Measurements from ENCODE around the gene CD34. TPM values are rescaled to one million over a fixed set of nuclear protein-coding genes. Genes with fewer than 3 reads are reported as not detected.

CD34 gene
- total RNA-seq, 2 donors from 2014 or later = 67.8 to 77.3 TPM

DNA sequence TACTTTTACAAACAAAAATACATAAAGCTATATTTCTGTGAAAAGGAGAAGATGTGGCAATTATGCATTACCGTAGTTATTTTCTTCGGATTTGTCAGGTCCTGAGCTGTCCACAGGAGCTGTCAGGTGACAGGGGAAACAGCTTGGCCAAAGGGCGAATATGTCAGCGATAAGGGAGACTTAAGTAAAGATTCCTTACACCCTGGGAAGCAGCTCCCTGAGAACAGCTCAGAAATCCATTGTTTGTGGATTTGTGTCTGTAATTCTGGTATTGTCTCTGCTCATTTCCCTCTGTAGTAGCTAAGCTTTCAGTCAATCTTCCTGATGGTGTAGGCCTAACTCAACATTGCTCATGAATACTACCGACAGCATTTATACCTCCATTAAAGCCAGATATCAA, 7.1 kb upstream of the CD34 start:
- TF ChIP-seq CTCF (IDR thresholded peaks at IDR 0.05) = no peak
- Histone ChIP-seq H3K27ac (peak overlapping the region in 1 of 2 donors; percentile 67), H3K4me1 (ENCODE audit: control insufficient read depth in 1 of 2, low read depth in 2 of 2) (peaks cover 21 to 34% of the 10 kb centered on the region in 2 donors), H3K4me3 (no peak overlapping the region), H3K27me3 (replicated peaks; ENCODE audit: insufficient read depth) (no peaks in the 10 kb centered on the region), H3K9me3 (no peaks in the 10 kb centered on the region), H3K36me3 (no peaks in the 10 kb centered on the region)
- no peak for DNase-seq (ENCODE audit: low spot score)
- ATAC-seq (ENCODE audit: insufficient number of reproducible peaks, low FRiP score, low read depth) = no peak

DNA sequence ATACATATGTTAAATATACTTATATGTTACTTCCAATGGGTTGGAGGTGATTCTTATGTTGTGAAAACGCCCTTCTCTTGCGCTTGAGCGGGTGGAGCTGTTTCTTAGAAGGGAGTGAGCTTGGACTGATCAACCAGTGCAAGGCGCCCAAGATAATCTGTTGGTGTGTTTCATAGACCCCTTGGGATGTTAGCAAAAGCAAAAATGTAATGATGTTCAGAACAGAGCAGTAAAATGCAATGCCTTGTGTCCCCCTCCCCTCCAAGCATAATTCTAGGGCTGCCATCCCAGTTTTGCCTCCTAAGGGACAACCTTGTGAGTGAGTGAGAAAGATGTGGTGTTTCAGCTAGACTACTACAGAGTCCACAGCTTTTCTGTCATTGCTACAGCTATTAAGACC, 6.2 kb upstream of the CD34 start:
- Histone ChIP-seq H3K27ac (no peak overlapping the region), H3K4me3 (no peak overlapping the region), H3K4me1 (ENCODE audit: control insufficient read depth in 1 of 2, low read depth in 2 of 2) (peaks cover 21 to 25% of the 10 kb centered on the region in 2 donors), H3K36me3 (no peaks in the 10 kb centered on the region), H3K27me3 (replicated peaks; ENCODE audit: insufficient read depth) (no peaks in the 10 kb centered on the region), H3K9me3 (no peaks in the 10 kb centered on the region)
- no peak for ATAC-seq (ENCODE audit: insufficient number of reproducible peaks, low FRiP score, low read depth)
- TF ChIP-seq CTCF (IDR thresholded peaks at IDR 0.05) = no peak
- DNase-seq (ENCODE audit: low spot score) = no peak

- Histone ChIP-seq H3K4me1 (ENCODE audit: control insufficient read depth in 1 of 2, low read depth in 2 of 2) (peaks cover 6 to 32% of the 10 kb centered on the region in 2 donors), H3K27me3 (replicated peaks; ENCODE audit: insufficient read depth) (no peaks in the 10 kb centered on the region), H3K36me3 (no peaks in the 10 kb centered on the region), H3K9me3 (no peaks in the 10 kb centered on the region), H3K27ac (no peak overlapping the region), H3K4me3 (no peak overlapping the region)
- no peak for DNase-seq (ENCODE audit: low spot score)
- no peak for TF ChIP-seq CTCF (IDR thresholded peaks at IDR 0.05)
- no peak for ATAC-seq (ENCODE audit: insufficient number of reproducible peaks, low FRiP score, low read depth)
Measured at GRCh38 chr1:207913951-207914350, 3.0 kb upstream of the CD34 start.

- no peaks in the 10 kb centered on the region for H3K9me3 ChIP-seq
- H3K4me3 ChIP-seq = peak overlapping the region; percentile 82
- TF ChIP-seq CTCF (IDR thresholded peaks at IDR 0.05) = no peak
- H3K27ac ChIP-seq = peak overlapping the region; percentile 32 to 86
- no peaks in the 10 kb centered on the region for H3K27me3 ChIP-seq (replicated peaks; ENCODE audit: insufficient read depth)
- peaks cover 0 to 41% of the 10 kb centered on the region in 2 donors for H3K4me1 ChIP-seq (ENCODE audit: control insufficient read depth in 1 of 2, low read depth in 2 of 2)
- ATAC-seq (ENCODE audit: insufficient number of reproducible peaks, low FRiP score, low read depth) (no peak), DNase-seq (ENCODE audit: low spot score) (no peak)
- no peaks in the 10 kb centered on the region for H3K36me3 ChIP-seq
Measured at GRCh38 chr1:207911856-207912760, 1.2 kb upstream of the CD34 start.

GRCh38 chr1:207909687-207910086, 1.2 kb downstream of the CD34 start:
- ATAC-seq (ENCODE audit: insufficient number of reproducible peaks, low FRiP score, low read depth) = no peak
- TF ChIP-seq CTCF (IDR thresholded peaks at IDR 0.05) = no peak
- H3K4me1 ChIP-seq (ENCODE audit: control insufficient read depth in 1 of 2, low read depth in 2 of 2) = peaks cover 0 to 42% of the 10 kb centered on the region in 2 donors
- no peaks in the 10 kb centered on the region for H3K27me3 ChIP-seq (replicated peaks; ENCODE audit: insufficient read depth)
- H3K27ac ChIP-seq = peak overlapping the region; percentile 86
- DNase-seq (ENCODE audit: low spot score) = no peak
- no peaks in the 10 kb centered on the region for H3K36me3 ChIP-seq
- H3K9me3 ChIP-seq = no peaks in the 10 kb centered on the region
- H3K4me3 ChIP-seq = peak overlapping the region; percentile 82

Measured in thoracic aorta (tissue), 2 donors.